Measurements from ENCODE around the gene FASTKD1. TPM values are rescaled to one million over a fixed set of nuclear protein-coding genes. Genes with fewer than 3 reads are reported as not detected.

FASTKD1 gene
- total RNA-seq (2022; extraction: Qiagen RNA extraction): 20.3 to 24.1 TPM (median 23.6 TPM) in 5 replicates

GRCh38 chr2:169573160-169573973 is at the start of gene FASTKD1:
Gene FASTKD1, minus strand, starts transcription at chr2:169573865. Its CDS starts 1,836 bp downstream, at chr2:169572029.

GRCh38 chr2:169584005-169584877 is 10.6 kb upstream of the FASTKD1 start, which contains the start of gene PPIG:
Gene PPIG, plus strand, starts transcription at chr2:169584351. Its CDS starts 19,691 bp downstream, at chr2:169604042.

GRCh38 chr2:169509298-169509885 is 64.3 kb downstream of the FASTKD1 start, which contains the start of gene KLHL41:
Gene KLHL41, plus strand, starts transcription at chr2:169509702. Its CDS starts 77 bp downstream, at chr2:169509779.

Other genes with a start within 250 kb of the FASTKD1 start
- under 0.01 to 0.07 TPM (median 0.02 TPM) in 3 of 5 replicates, not detected in the others for gene LRP2, start 211.3 kb downstream of the FASTKD1 start, total RNA-seq (2022; extraction: Qiagen RNA extraction)
- gene BBS5, start 94.4 kb downstream of the FASTKD1 start, total RNA-seq (2022; extraction: Qiagen RNA extraction): 4.4 to 5.8 TPM (median 5.0 TPM) in 5 replicates
- gene KLHL41, start 64.2 kb downstream of the FASTKD1 start, total RNA-seq (2022; extraction: Qiagen RNA extraction): 0.11 to 0.21 TPM (median 0.16 TPM) in 5 replicates
- 34.4 to 48.4 TPM (median 44.7 TPM) in 5 replicates for gene PPIG, start 10.5 kb upstream of the FASTKD1 start, total RNA-seq (2022; extraction: Qiagen RNA extraction)
- 0.22 to 0.77 TPM (median 0.40 TPM) in 5 replicates for gene CFAP210, start 120.5 kb upstream of the FASTKD1 start, total RNA-seq (2022; extraction: Qiagen RNA extraction)
- 1.7 to 3.8 TPM (median 2.6 TPM) in 5 replicates for gene PHOSPHO2, start 120.6 kb upstream of the FASTKD1 start, total RNA-seq (2022; extraction: Qiagen RNA extraction)
- 6.6 to 10.0 TPM (median 8.2 TPM) in 5 replicates for gene KLHL23, start 160.0 kb upstream of the FASTKD1 start, total RNA-seq (2022; extraction: Qiagen RNA extraction)
- 138 to 174 TPM (median 143 TPM) in 5 replicates for gene SSB, start 225.0 kb upstream of the FASTKD1 start, total RNA-seq (2022; extraction: Qiagen RNA extraction)